WTC11 (cell line): ENCODE data around the gene GFM2. TPM values are rescaled to one million over a fixed set of nuclear protein-coding genes. Genes with fewer than 3 reads are reported as not detected.
"Not testable (repeated sequence)": the region's sequence is repeated elsewhere in the genome, so short reads cannot be mapped to it uniquely, and the experiment has no call there.

Source experiments
- ATAC-seq: fragments of 200-7000 bp; cut with Tn5 transposase; 2 replicates; pipeline ENCODE4 v1.10.0; 2021; ENCODE audit warnings: mild to moderate bottlenecking, moderate library complexity
- CTCF ChIA-PET: fragments of 300-600 bp; sonication (Branson Sonifier 250); formaldehyde crosslinking; loops from one replicate; lab custom pipeline; 2021; ENCODE audit warnings: antibody characterized with exemption; lab: Charles Lee
- POLR2A ChIA-PET: fragments of 350-600 bp; sonication (Branson Sonifier 250); formaldehyde crosslinking; loops from one replicate; lab custom pipeline; 2021; ENCODE audit warnings: antibody characterized with exemption; lab: Charles Lee
- DNase-seq: peaks from one replicate; pipeline ENCODE4 v3.0.0; 2021; ENCODE audit warnings: low spot score
- H3K27ac Mint-ChIP-seq: 2 replicates; pipeline ENCODE4 v1.8.0; 2021; ENCODE audit warnings: mixed read lengths
- H3K27me3 Mint-ChIP-seq: 2 replicates; pipeline ENCODE4 v1.8.0; 2021; ENCODE audit warnings: low read depth, mild to moderate bottlenecking, moderate library complexity, mixed read lengths
- H3K36me3 Mint-ChIP-seq: 2 replicates; pipeline ENCODE4 v1.8.0; 2021; ENCODE audit warnings: mixed read lengths
- H3K4me1 Mint-ChIP-seq: 2 replicates; pipeline ENCODE4 v1.8.0; 2022; ENCODE audit warnings: mixed read lengths
- H3K4me3 Mint-ChIP-seq: 2 replicates; pipeline ENCODE4 v1.8.0; 2021; ENCODE audit warnings: mild to moderate bottlenecking, moderate library complexity, mixed read lengths
- H3K9me3 Mint-ChIP-seq: 2 replicates; pipeline ENCODE4 v1.8.0; 2021; ENCODE audit warnings: mixed read lengths
- CTCF ChIP-seq: fragments of 200-600 bp; IDR thresholded peaks from 2 replicates; pipeline ENCODE4 v1.8.0; 2022; ENCODE audit warnings: antibody characterized with exemption
- EMX1 ChIP-seq: fragments of 250-450 bp; sonication (Bioruptor Pico); IDR thresholded peaks from 2 replicates; pipeline ENCODE4 v1.8.0; 2021; ENCODE audit warnings: mild to moderate bottlenecking
- ESRRA ChIP-seq: sonication (generic); formaldehyde crosslinking; IDR thresholded peaks from 2 replicates; pipeline ENCODE4 v1.8.1; 2022; ENCODE audit warnings: mild to moderate bottlenecking, missing genetic modification reagents, borderline replicate concordance
- KAT7 ChIP-seq: sonication (generic); formaldehyde crosslinking; IDR thresholded peaks from 2 replicates; pipeline ENCODE4 v1.8.1; 2023; ENCODE audit warnings: missing genetic modification reagents, mild to moderate bottlenecking, borderline replicate concordance
- PREB ChIP-seq: sonication (generic); formaldehyde crosslinking; IDR thresholded peaks from 2 replicates; pipeline ENCODE4 v1.8.1; 2022; ENCODE audit warnings: mild to moderate bottlenecking, missing genetic modification reagents, moderate library complexity, borderline replicate concordance
- TEAD4 ChIP-seq: sonication (generic); formaldehyde crosslinking; IDR thresholded peaks from 2 replicates; pipeline ENCODE4 v1.8.0; 2022; ENCODE audit warnings: mild to moderate bottlenecking, missing genetic modification reagents
- ZNF138 ChIP-seq: sonication (generic); formaldehyde crosslinking; conservative IDR thresholded peaks from 2 replicates; pipeline ENCODE4 v1.8.1; 2022; ENCODE audit warnings: mild to moderate bottlenecking, moderate library complexity, missing genetic modification reagents
- ZNF532 ChIP-seq: fragments of 250-450 bp; sonication (Bioruptor Pico); IDR thresholded peaks from 2 replicates; pipeline ENCODE4 v1.9.0; 2021; ENCODE audit warnings: mild to moderate bottlenecking, borderline replicate concordance
- total RNA-seq: library from RNA; stranded (reverse); gene quantifications from 3 replicates; pipeline ENCODE4 v1.2.3, GENCODE V29; 2021

The GFM2 gene
- total RNA-seq, 1 experiment from 2014 or later = 31.6 TPM

GRCh38 chr5:74801197-74801596 is 34.3 kb upstream of the GFM2 start (continued):
- TF ChIP-seq CTCF (no peak), PREB (CRISPR knock-in tag) (no peak)

- Mint-ChIP-seq H3K4me1 (no peaks in the 10 kb centered on the region), H3K9me3 (no peaks in the 10 kb centered on the region), H3K27me3 (no peaks in the 10 kb centered on the region), H3K27ac (no peak overlapping the region; the same call in 1 of the 2 replicates), H3K4me3 (no peak overlapping the region)
- CTCF ChIA-PET = no interaction called here
- DNase-seq (no peak), ATAC-seq (no peak)
- TF ChIP-seq KAT7 (CRISPR knock-in tag) = no peak
- TF ChIP-seq TEAD4 (CRISPR knock-in tag) = no peak
- TF ChIP-seq, all 79 proteins: peak for 0
- POLR2A ChIA-PET = no interaction called here
- H3K36me3 Mint-ChIP-seq = peaks cover 68% of the 10 kb centered on the region
Observed at GRCh38 chr5:74798977-74799911, 32.3 kb upstream of the GFM2 start.

GRCh38 chr5:74791669-74792068 is 24.8 kb upstream of the GFM2 start:
- CTCF ChIA-PET = interaction anchor here (0.5 kb wide), 1 partner anchor 130 kb away, joined by 3 read pairs; no protein-coding TSS in a partner anchor
- POLR2A ChIA-PET = not testable (repeated sequence)

GRCh38 chr5:74787424-74787823 is 20.5 kb upstream of the GFM2 start:
- CTCF ChIA-PET = no interaction called here
- POLR2A ChIA-PET = no interaction called here

More at GRCh38 chr5:74791669-74792068, 24.8 kb upstream of the GFM2 start:
- H3K27me3 Mint-ChIP-seq, DNase-seq, H3K4me1 Mint-ChIP-seq, H3K4me3 Mint-ChIP-seq, H3K9me3 Mint-ChIP-seq, H3K27ac Mint-ChIP-seq, ATAC-seq: not testable (repeated sequence)
- H3K36me3 Mint-ChIP-seq = peaks cover 94% of the 10 kb centered on the region

More at GRCh38 chr5:74787424-74787823, 20.5 kb upstream of the GFM2 start:
- Mint-ChIP-seq H3K27ac (peak overlapping the region; percentile 44; the same call in 1 of the 2 replicates), H3K9me3 (no peaks in the 10 kb centered on the region; the same call in 1 of the 2 replicates), H3K27me3 (no peaks in the 10 kb centered on the region), H3K4me3 (no peak overlapping the region), H3K4me1 (no peaks in the 10 kb centered on the region), H3K36me3 (peaks cover 79% of the 10 kb centered on the region)
- no peak for ATAC-seq
- no peak for DNase-seq
- TF ChIP-seq ZNF532 (CRISPR knock-in tag) (no peak), ESRRA (no peak), EMX1 (CRISPR knock-in tag) (no peak), ZNF138 (no peak)
